ENCODE results near the gene UBP1.
"Not testable (repeated sequence)": the region's sequence is repeated elsewhere in the genome, so short reads cannot be mapped to it uniquely, and the experiment has no call there.

Gene UBP1

DNA sequence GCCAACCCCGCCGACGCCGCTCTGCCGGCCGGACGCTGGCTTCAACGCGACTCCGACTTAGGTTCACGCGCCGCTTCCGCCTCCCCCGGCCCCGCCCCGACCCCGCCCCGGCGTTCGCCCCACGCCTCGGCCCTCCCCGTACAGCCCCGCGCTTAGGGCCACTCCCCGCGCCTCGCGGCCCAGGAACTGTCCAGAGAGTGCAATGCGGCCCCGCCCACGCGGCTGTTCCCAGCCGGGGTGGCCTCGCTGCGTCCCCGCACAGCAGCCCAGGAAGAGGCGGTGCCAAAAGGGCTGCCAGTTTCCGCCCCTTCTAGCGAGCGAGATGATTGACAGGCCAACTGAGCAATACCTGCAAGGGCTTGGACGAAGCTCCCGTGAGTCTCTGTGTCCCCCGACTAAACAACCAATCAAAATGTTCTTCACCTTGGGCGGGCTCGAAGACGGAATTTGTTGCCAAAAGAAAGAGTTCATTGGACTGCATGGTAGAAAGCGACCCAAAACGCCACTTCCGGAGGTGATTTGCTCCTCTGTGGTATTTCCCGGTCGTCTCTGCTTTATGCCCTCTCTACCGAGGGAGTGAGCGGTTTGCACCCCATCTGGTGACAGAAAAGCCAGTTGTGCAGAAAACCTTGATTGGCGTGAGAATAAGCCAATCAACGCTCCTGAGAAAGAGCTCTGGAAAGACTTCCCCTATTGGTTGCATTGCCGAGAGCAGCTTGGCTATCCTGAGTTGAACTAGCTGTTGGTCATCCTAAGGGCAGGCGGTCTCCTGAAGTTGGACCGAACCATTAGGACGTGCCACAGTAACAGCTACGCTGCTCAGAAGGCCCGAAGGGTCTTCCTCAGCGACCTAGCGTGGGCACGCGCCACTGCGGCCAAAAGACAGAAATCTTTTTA is at the start of gene UBP1:
TSS of gene UBP1 (minus strand) at position 78 of the 897 bp plus-strand sequence. CDS start 557 bp downstream, outside the sequence.
- peak; percentile 100 for DNase-seq (ENCODE audit: low read depth)

GRCh38 chr3:33488683-33489082 is 48.5 kb upstream of the UBP1 start:
- DNase-seq (ENCODE audit: low read depth): no peak

DNA sequence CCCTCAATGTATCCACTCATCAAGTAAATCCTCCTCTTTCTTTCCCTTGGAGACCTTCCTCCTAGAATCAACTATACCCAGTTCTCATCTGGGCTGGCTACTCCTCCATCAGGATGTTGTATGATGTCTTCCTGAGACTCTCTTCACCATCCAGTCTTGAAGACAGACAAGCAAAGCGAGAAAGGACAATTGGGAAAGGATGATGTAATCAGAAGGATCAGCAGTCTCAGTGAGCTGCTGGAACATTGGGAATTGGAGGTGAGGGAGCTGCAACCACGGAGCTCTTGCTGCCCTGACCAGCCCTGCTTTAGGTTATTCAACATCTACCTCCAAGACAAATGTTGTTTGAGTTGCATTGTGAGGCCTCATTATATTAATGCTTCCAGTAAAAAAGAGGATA is 48.0 kb upstream of the UBP1 start:
- DNase-seq (ENCODE audit: low read depth): no peak

DNA sequence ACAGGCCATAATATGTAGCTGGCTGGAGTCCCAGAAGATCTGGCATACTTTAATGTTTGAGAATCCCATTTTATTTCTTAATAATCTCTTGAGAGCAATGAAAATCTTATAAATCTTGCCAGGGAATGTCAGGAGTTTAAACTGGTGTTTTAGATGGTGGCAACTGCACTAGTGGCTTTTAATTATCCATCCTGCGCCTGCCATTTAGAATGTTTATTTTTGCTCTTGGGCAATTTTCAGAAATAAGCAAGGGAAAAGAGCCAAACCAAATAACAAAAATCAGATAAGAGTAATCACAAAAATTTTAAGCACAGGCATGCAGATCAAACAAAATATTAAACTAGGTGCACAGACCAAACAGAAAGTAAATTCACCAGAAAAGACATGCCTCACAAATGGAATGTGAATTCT is 41.9 kb upstream of the UBP1 start:
- DNase-seq (ENCODE audit: low read depth): peak; percentile 77

DNA sequence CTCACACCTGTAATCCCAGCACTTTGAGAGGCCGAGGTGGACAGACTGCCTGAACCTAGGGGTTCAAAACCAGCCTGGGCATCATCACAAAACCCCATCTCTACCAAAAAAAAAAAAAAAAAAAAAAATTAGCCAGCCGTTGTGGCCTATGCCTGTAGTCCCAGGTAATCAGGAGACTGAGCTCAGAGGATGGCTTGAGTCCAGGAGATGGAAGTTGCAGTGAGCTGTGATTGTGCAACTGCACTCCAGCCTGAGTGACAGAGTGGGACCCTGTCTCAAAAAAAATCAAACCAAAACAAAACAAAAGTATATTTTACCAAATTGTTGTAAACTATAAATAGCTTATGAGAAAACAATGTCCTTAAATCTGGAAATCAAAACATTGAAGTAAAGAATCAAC is 34.7 kb upstream of the UBP1 start:
- no peak for DNase-seq (ENCODE audit: low read depth)

DNA sequence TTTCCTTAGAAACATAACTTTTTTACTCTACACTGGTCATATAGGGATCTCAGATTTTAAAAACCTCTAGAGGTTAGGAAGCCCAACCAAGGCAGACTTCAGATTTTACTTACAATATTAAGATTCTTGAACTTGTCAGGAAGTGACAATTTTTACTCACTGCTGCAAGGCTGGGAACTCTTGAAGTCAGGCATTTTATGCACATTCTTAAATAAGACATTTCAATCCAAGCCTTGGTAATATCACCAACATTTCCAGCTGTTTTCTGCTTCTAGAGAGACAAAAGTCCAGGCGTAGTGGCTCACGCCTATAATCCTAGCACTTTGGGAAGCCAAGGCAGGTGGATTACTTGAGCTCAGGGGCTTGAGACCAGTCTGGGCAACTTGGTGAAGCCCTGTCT is 33.6 kb upstream of the UBP1 start:
- DNase-seq (ENCODE audit: low read depth): no peak

- DNase-seq (ENCODE audit: low read depth): no peak
Measured at GRCh38 chr3:33467786-33468185, 27.6 kb upstream of the UBP1 start.

GRCh38 chr3:33461097-33461496 is 20.9 kb upstream of the UBP1 start:
- DNase-seq (ENCODE audit: low read depth): no peak

DNA sequence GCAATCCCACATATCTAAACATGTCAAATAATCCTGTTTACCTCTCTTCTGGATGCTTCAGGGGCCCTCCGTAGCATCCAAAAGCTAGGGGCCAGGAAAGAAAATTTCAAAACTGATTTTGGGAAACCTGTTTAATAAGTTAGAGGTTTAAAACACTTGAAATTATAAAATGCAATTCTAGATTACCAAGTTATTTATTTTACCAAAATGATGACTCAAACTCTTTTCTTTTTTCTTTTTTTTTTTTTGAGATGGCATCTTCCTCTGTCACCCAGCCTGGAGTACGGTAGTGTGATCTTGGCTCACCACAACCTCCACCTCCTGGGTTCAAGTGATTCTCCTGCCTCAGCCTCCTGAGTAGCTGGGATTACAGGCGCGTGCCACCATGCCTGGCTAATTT is 19.4 kb upstream of the UBP1 start:
- not testable (repeated sequence) for DNase-seq (ENCODE audit: low read depth)

GRCh38 chr3:33458446-33458845 is 18.2 kb upstream of the UBP1 start:
- DNase-seq (ENCODE audit: low read depth): no peak

GRCh38 chr3:33456756-33457155 is 16.6 kb upstream of the UBP1 start:
- DNase-seq (ENCODE audit: low read depth): no peak

DNA sequence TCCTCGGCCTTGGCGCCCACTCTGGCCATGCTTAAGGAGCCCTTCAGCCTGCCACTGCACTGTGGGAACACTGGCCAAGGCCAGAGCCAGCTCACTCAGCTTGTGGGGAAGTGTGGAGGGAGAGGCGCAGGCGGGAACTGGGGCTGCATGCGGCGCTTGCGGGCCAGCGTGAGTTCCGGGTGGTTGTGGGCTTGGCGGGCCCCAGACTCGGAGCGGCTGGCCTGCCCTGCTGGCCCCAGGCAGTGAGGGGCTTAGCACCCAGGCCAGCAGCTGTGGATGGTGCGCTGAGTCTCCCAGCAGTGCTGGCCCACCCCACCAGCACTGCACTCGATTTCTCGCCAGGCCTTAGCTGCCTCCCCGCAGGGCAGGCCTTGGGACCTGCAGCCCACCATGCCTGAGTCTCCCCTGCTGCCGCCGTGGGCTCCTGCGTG is 13.1 kb upstream of the UBP1 start:
- no peak for DNase-seq (ENCODE audit: low read depth)

GRCh38 chr3:33451994-33452393 is 11.8 kb upstream of the UBP1 start:
- DNase-seq (ENCODE audit: low read depth): not testable (repeated sequence)

GRCh38 chr3:33447958-33448357 is 7.8 kb upstream of the UBP1 start:
- DNase-seq (ENCODE audit: low read depth): no peak

DNA sequence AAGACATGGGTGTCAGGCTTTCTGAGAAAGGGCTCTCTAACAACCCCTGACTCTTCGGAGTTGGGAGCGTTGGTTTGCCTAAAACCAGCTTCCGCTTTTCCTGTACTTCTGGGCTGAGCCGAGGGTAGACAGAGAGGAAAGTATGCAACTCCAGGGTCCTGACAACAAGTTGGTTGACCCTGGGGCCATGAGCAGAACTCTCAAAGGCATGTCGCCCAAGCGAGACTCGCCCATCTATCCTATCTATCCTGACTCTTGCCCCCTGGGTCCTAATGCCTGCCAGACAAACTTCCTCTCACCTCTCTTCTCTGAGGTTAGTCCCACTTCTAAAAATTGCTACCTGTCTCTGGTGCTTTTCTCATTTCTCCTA is 7.0 kb upstream of the UBP1 start:
- not testable (repeated sequence) for DNase-seq (ENCODE audit: low read depth)

DNA sequence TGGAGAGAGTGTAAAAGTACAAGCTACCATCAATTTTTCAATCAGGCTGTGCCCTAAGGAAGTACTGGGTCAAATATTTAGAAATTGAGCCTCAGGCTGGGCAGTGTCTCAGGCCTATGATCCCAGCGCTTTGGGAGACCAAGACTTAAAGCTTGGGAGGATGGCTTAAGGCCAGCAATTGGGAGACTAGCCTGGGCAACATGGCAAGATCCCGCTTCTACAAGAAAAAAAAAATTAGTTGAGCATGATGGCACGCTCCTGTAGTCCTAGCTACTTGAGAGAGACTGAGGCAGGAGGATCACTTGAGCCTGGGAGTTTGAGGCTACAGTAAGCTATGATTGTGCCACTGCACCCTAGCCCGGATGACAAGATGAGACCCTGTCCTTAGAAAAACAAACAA is 2.0 kb upstream of the UBP1 start:
- no peak for DNase-seq (ENCODE audit: low read depth)

GRCh38 chr3:33441225-33441976 is 1.2 kb upstream of the UBP1 start:
- no peak for DNase-seq (ENCODE audit: low read depth)

DNA sequence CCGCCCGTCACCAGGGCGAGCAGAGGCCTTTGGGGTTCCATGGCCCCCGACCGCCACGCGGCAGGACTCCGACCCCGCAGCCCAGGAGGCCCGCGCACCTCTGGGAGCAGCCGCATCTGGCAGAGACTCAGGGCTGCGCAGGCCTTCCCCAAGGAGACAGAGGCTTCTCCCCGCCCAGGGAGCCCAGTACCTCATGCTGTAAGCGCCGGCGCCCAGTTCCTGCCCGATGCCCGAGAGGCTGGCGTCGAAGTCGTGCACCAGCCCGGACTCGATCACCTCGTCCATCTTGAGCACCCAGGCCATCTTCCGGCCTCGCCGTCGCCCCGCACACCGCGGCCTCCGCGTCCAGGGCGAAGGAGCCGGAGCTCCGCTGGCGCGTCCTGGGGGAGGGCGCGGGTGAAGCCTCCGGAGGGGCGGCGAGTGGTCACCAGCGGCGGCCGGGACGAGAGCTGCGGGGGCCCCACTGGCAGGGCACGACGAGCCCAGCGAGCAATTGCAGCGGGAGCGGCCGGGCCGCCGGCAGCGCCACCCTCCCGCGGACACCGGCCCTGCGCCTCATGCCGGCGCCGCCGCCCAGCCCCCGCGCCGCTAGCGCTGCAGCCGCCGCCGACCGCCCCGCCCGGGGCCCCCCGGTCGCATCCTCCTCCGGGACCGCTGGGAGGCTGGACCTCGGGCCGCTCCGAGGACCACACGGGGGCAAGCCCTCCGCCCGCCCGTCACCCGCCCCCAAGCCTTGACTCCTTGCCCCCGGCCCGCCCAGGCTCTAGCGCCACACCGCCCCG is 468 bp downstream of the UBP1 start:
- DNase-seq (ENCODE audit: low read depth): peak; percentile 9

DNA sequence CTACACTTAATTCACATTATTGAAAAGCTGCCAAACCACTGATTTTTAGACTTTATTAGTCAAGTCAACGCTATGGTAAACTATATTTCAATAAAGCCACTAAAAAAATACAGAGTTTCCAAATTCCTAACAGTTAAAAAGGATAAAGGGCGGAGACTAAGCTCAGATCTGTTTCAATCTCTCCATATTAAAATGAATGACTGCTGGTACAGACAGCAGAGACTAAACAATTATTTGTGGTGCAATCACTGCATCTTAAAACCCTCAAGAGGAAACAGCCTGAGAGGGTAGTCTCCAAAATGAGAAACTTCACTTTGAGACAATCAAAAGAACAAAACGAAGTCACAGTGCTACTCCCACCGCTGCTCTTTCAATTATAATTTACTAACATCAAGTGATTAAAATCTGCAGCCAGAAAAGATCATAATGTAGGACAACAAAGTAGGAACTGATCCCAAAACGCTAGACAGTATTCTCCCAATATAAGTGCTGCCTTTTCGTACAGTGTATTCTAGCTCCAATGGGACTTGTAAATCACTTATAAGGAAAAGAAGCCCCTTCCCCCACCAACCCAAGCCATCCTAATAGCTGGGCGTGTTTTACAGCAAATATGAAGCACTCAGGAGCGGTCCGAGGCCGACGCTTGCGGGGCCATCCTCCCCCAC is 1.2 kb downstream of the UBP1 start:
- peak; percentile 30 for DNase-seq (ENCODE audit: low read depth)

DNA sequence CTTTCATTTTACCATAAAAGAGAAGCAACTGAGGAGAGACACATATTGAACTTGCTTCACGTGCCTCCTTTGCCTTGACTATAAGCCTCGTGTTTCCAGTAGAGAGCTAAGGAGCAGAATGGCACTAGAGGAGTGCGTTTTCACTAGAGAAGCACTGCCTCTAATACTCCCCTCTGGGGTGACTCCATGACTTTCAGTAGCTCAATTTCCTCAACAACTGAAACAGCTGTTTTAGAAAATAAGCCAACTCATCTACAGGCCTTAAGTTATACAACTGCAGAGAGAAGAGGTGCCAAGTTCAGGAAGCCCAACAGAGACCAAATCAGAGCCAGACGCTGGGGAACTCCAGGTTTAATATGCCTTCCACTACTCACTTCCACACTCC is 1.9 kb downstream of the UBP1 start:
- DNase-seq (ENCODE audit: low read depth): peak; percentile 63

DNA sequence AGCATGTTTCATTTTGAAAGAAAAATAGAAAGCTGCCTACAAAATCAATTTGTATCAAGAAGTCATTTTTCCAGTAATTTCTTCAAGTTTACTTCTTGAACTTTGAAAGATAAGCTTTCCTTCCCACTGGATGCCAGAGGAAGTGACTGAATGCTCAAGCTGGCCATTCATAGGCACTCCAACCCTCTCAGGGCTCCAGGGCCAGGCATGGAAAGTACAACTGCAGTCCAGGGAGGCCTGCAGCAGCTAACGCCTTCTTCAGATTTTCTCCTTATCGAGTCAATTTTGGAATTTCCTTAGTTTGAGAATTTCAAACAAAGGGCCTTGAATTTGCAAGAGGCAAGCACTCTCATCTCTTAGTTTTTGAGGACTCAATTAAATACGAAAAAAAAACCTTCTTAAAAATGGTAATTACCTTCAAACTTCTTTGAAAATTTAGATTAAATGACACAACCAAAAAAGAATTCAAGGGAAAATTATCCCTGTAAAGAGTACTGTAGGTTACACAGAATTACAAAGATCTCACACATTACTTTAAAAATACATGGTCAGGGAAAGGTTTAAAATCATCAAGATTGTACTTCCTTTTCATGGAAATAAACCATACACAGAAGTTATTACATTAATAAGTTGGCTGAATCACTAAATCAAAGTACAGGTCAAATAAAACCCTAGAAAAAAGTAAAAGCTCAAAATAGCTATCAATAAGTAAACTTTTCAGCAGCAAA is 2.5 kb downstream of the UBP1 start:
- peak; percentile 12 for DNase-seq (ENCODE audit: low read depth)
